ENCODE data around the gene SCAF1. TPM values are rescaled to one million over a fixed set of nuclear protein-coding genes. Genes with fewer than 3 reads are reported as not detected.

The SCAF1 gene
- total and polyA plus RNA-seq, 2 of the 13 experiments (the other 11 are each of a cell fraction or from before 2014, with no cell fraction given): 3.3 to 6.1 TPM

GRCh38 chr19:49658139-49658517 is 16.1 kb downstream of the SCAF1 start:
- Histone ChIP-seq H3K4me2 (ENCODE audit: low read depth, low read length) (no peak overlapping the region), H3K36me3 (replicated peaks in 1 of 2; ENCODE audit: control insufficient read depth in 1 of 2, insufficient read depth in 2 of 2, low read length in 2 of 2) (peaks cover 30 to 82% of the 10 kb centered on the region in 2 experiments), H3K79me2 (ENCODE audit: insufficient read depth, low read length) (no peaks in the 10 kb centered on the region), H4K20me1 (ENCODE audit: insufficient read depth, low read length) (no peaks in the 10 kb centered on the region), H3K27me3 (ENCODE audit: control insufficient read depth in 1 of 2, insufficient read depth in 2 of 2, low read length in 2 of 2) (no peaks in the 10 kb centered on the region), H3K27ac (ENCODE audit: extremely low read length, insufficient read depth, low read length) (no peak overlapping the region), H3K4me1 (ENCODE audit: insufficient read depth, low read length) (peaks cover 15% of the 10 kb centered on the region), H2AFZ (ENCODE audit: low read length) (no peak overlapping the region), H3K4me3 (replicated peaks in 1 of 3; ENCODE audit: insufficient read depth in 1 of 3, low read depth in 2 of 3, low read length in 3 of 3) (no peak overlapping the region), H3K9me3 (ENCODE audit: low read length) (no peaks in the 10 kb centered on the region), H3K9ac (ENCODE audit: insufficient read depth, low read depth, low read length) (no peak overlapping the region)
- in situ Hi-C loops (cut with HindIII; ENCODE audit: extremely low pct_ligation_motif_present, low pct_unique_long_range_greater_than_20kb) (no loop called here), intact Hi-C loops (cut with micrococcal nuclease; ENCODE audit: unreplicated experiment) (no loop called here)
- 100% methylated on average over 3 of the region's 15 CpGs for WGBS (ENCODE audit: low lambda C conversion rate)
- POLR2A ChIA-PET: interaction anchor here (1.1 to 2.1 kb wide), 3 partner anchors 11 to 18 kb away, joined by 3 to 7 read pairs (median 3); partner anchors contain the start of gene SCAF1
- CTCF ChIA-PET (ENCODE audit: low intra/inter-chr PET ratio, low total read pairs): no interaction called here
- DNase-seq (ENCODE audit: low spot score) (no peak), FAIRE-seq (no peak), ATAC-seq (no peak)
- no TSS peak for BruUV-seq (replicated peaks)
- no peak for TF ChIP-seq HOXD1 (CRISPR knock-in tag; IDR thresholded peaks at IDR 0.05)
- no peak for TF ChIP-seq ZNF407 (CRISPR knock-in tag; IDR thresholded peaks at IDR 0.05; ENCODE audit: not compliant biosample characterization)
- no peak for TF ChIP-seq RAD21 (CRISPR knock-in tag; IDR thresholded peaks at IDR 0.05)
- no peak for TF ChIP-seq KDM1A (CRISPR knock-in tag; IDR thresholded peaks at IDR 0.05)
- TF ChIP-seq RBFOX2 (IDR thresholded peaks at IDR 0.05; ENCODE audit: low read depth, low read length): peak; percentile 28; the same call in 1 of the 2 replicates

Data from HepG2 (cell line).